Measurements from ENCODE around the gene JPH4. TPM values are rescaled to one million over a fixed set of nuclear protein-coding genes. Genes with fewer than 3 reads are reported as not detected.

JPH4 gene
- polyA plus RNA-seq, 3 donors: 2.2 to 4.1 (median 3.7) TPM

DNA sequence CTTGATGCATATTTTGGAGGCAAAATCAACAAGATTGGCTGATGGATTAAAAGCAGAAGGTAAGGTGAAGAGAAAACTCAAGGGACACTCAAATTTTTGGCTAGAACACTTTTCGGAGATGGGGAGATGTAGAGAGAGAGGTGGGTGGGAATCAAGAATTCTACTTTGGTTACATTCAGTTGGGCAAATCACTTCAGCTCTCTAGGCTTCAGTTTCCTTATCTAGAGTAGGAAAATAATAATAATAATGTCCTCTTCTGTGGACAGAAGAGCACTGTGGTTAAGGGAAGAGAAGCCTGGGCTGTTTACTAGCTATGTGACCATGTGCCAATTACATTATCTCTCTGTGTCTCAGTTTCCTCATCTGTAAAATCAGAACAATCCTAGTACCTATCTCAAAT, 34.2 kb upstream of the JPH4 start:
- no peaks in the 10 kb centered on the region for H3K36me3 Mint-ChIP-seq
- H3K4me1 Mint-ChIP-seq: peaks cover 15% of the 10 kb centered on the region
- no peak overlapping the region for H3K4me3 ChIP-seq (replicated peaks in 1 of 3; ENCODE audit: low read depth in 2 of 3, low read length in 3 of 3)
- no peaks in the 10 kb centered on the region for H4K20me1 ChIP-seq (ENCODE audit: insufficient read depth, low read length)
- H3K4me3 Mint-ChIP-seq: no peak overlapping the region
- no peak overlapping the region for H3K27ac Mint-ChIP-seq
- H3K9ac ChIP-seq (ENCODE audit: insufficient read depth, low read length, poor library complexity, severe bottlenecking): no peak overlapping the region
- intact Hi-C loops (cut with micrococcal nuclease): no loop called here
- peaks cover 0 to 6% (median 0%) of the 10 kb centered on the region in 7 donors for H3K9me3 Mint-ChIP-seq
- no peaks in the 10 kb centered on the region for H3K36me3 ChIP-seq (replicated peaks in 1 of 2; ENCODE audit: control insufficient read depth in 1 of 2, insufficient read depth in 2 of 2, low read length in 2 of 2)
- no peak overlapping the region for H3K4me2 ChIP-seq (replicated peaks; ENCODE audit: extremely low read depth, low read length, poor library complexity, severe bottlenecking)
- H2AFZ ChIP-seq (ENCODE audit: insufficient read depth, low read depth, low read length, poor library complexity, severe bottlenecking): no peak overlapping the region
- TF ChIP-seq, protein P1, sequence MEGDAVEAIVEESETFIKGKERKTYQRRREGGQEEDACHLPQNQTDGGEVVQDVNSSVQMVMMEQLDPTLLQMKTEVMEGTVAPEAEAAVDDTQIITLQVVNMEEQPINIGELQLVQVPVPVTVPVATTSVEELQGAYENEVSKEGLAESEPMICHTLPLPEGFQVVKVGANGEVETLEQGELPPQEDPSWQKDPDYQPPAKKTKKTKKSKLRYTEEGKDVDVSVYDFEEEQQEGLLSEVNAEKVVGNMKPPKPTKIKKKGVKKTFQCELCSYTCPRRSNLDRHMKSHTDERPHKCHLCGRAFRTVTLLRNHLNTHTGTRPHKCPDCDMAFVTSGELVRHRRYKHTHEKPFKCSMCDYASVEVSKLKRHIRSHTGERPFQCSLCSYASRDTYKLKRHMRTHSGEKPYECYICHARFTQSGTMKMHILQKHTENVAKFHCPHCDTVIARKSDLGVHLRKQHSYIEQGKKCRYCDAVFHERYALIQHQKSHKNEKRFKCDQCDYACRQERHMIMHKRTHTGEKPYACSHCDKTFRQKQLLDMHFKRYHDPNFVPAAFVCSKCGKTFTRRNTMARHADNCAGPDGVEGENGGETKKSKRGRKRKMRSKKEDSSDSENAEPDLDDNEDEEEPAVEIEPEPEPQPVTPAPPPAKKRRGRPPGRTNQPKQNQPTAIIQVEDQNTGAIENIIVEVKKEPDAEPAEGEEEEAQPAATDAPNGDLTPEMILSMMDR (IDR thresholded peaks at IDR 0.05): no peak
- H3K4me1 ChIP-seq (ENCODE audit: control insufficient read depth in 1 of 2, insufficient read depth in 2 of 2, low read length in 2 of 2): peaks cover 2 to 11% of the 10 kb centered on the region in 2 donors
- WGBS (ENCODE audit: insufficient coverage): 100% methylated on average over 1 of the region's 1 CpG
- no peak overlapping the region for H3K27ac ChIP-seq (ENCODE audit: low read depth in 1 of 2, low read length in 2 of 2)
- H3K27me3 ChIP-seq (ENCODE audit: control insufficient read depth in 2 of 2, insufficient read depth in 2 of 2, low read length in 2 of 2): no peaks in the 10 kb centered on the region
- no peaks in the 10 kb centered on the region for H3K79me2 ChIP-seq (ENCODE audit: insufficient read depth, low read length)
- no peak for DNase-seq
- H3K9me3 ChIP-seq (replicated peaks in 1 of 2; ENCODE audit: control insufficient read depth in 1 of 2, insufficient read depth in 1 of 2, low read length in 2 of 2): no peaks in the 10 kb centered on the region
- H3K27me3 Mint-ChIP-seq (ENCODE audit: low read depth in 3 of 3): peaks cover 0 to 3% (median 1%) of the 10 kb centered on the region in 3 donors

DNA sequence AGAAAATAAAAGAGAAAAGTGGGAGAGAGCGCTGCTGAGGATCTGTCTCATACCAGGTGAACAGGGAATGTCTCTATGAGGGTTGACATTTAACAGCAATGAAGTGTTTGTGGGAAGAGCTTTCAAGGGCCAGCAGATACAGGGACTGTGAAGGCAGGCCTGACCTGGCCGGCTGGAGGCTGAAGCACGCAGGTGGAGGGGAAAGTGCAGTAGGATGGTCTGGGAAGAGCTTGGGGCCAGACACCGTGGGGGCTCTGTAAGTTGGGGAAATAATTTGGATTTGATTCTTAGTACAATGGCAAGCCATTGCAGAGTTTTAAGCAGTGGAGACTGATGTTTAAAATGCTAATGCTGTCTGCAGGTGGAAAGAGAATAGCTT, 33.8 kb upstream of the JPH4 start:
- Mint-ChIP-seq H3K9me3 (peaks cover 0 to 6% (median 0%) of the 10 kb centered on the region in 7 donors), H3K27ac (peak overlapping the region in 1 of 7 donors; percentile 19), H3K27me3 (ENCODE audit: low read depth in 3 of 3) (peaks cover 2 to 4% (median 2%) of the 10 kb centered on the region in 3 donors), H3K4me1 (peaks cover 15% of the 10 kb centered on the region), H3K36me3 (no peaks in the 10 kb centered on the region), H3K4me3 (no peak overlapping the region)
- no peak overlapping the region for H3K9ac ChIP-seq (ENCODE audit: insufficient read depth, low read length, poor library complexity, severe bottlenecking)
- H3K36me3 ChIP-seq (replicated peaks in 1 of 2; ENCODE audit: control insufficient read depth in 1 of 2, insufficient read depth in 2 of 2, low read length in 2 of 2): no peaks in the 10 kb centered on the region
- WGBS (ENCODE audit: insufficient coverage): 91% methylated on average over 4 of the region's 4 CpGs
- H3K4me1 ChIP-seq (ENCODE audit: control insufficient read depth in 1 of 2, insufficient read depth in 2 of 2, low read length in 2 of 2): peaks cover 2 to 11% of the 10 kb centered on the region in 2 donors
- no peaks in the 10 kb centered on the region for H3K79me2 ChIP-seq (ENCODE audit: insufficient read depth, low read length)
- no peaks in the 10 kb centered on the region for H3K9me3 ChIP-seq (replicated peaks in 1 of 2; ENCODE audit: control insufficient read depth in 1 of 2, insufficient read depth in 1 of 2, low read length in 2 of 2)
- no peak for DNase-seq
- H3K4me2 ChIP-seq (replicated peaks; ENCODE audit: extremely low read depth, low read length, poor library complexity, severe bottlenecking): no peak overlapping the region
- intact Hi-C loops (cut with micrococcal nuclease): no loop called here
- TF ChIP-seq, protein P1 (IDR thresholded peaks at IDR 0.05): no peak
- no peak overlapping the region for H2AFZ ChIP-seq (ENCODE audit: insufficient read depth, low read depth, low read length, poor library complexity, severe bottlenecking)
- no peaks in the 10 kb centered on the region for H4K20me1 ChIP-seq (ENCODE audit: insufficient read depth, low read length)
- H3K4me3 ChIP-seq (replicated peaks in 1 of 3; ENCODE audit: low read depth in 2 of 3, low read length in 3 of 3): no peak overlapping the region
- H3K27ac ChIP-seq (ENCODE audit: low read depth in 1 of 2, low read length in 2 of 2): no peak overlapping the region
- H3K27me3 ChIP-seq (ENCODE audit: control insufficient read depth in 2 of 2, insufficient read depth in 2 of 2, low read length in 2 of 2): no peaks in the 10 kb centered on the region

Measured in CD14-positive monocyte (primary cell).